HepG2 (cell line): ENCODE results near the gene MED15. TPM values are rescaled to one million over a fixed set of nuclear protein-coding genes. Genes with fewer than 3 reads are reported as not detected.

Experiments used
- ARNTL ChIP-seq: sonication (generic); formaldehyde crosslinking; IDR thresholded peaks from 2 replicates; pipeline ENCODE4 v1.4.0; 2020; ENCODE audit warnings: mild to moderate bottlenecking, missing genetic modification reagents
- CBX2 ChIP-seq, 2 experiments: fragments of 200-600 bp in 1 of 2; sonication (generic); formaldehyde crosslinking in 1 of 2; IDR thresholded peaks; 2 replicates each; pipeline versions ENCODE4 v1.7.0 to v1.8.1; 2018 to 2022; ENCODE audit warnings: low read depth in 2 of 2, low read length in 1 of 2, mild to moderate bottlenecking in 1 of 2, missing genetic modification reagents in 1 of 2
- MAFF ChIP-seq: IDR thresholded peaks from 2 replicates; pipeline ENCODE4 v1.6.1; 2011; ENCODE audit warnings: low read depth, low read length, improper control_type of control experiment
- TARDBP ChIP-seq: sonication (generic); formaldehyde crosslinking; IDR thresholded peaks from 2 replicates; pipeline ENCODE4 v1.8.0; 2022; ENCODE audit warnings: mild to moderate bottlenecking, missing genetic modification reagents
- ZNF431 ChIP-seq: sonication (generic); formaldehyde crosslinking; IDR thresholded peaks from 2 replicates; pipeline ENCODE4 v1.9.0; 2022; ENCODE audit warnings: missing genetic modification reagents, low read depth, mild to moderate bottlenecking, borderline replicate concordance
- ZNF644 ChIP-seq: IDR thresholded peaks from 2 replicates; pipeline ENCODE4 v1.6.1; 2016; ENCODE audit warnings: low read depth
- polyA plus RNA-seq, 8 experiments: library from polyadenylated mRNA; depleted of rRNA in 3 of 8; stranded (reverse) in 7 of 8; unstranded in 1 of 8; fragments of >200 nt; fragmentation: Illumina TruSeq in 4 of 8; extraction: Trizol in 4 of 8; gene quantifications; 2 replicates each; pipeline versions ENCODE4 v1.2.1 to v1.2.3, GENCODE V29; 2011 to 2016; ENCODE audit warnings: low read depth in 4 of 8, missing spikeins in 1 of 8, mixed read lengths in 1 of 8; ENCODE audit not compliant: insufficient read depth in 1 of 8
- total RNA-seq, 5 experiments: library from RNA; depleted of rRNA; stranded (reverse); fragments of >200 nt; fragmentation: Illumina TruSeq; extraction: Trizol; gene quantifications; 2 replicates each; pipeline ENCODE4 v1.2.3, GENCODE V29; 2016; ENCODE audit warnings: low read depth in 1 of 5
- TF ChIP-seq, protein P1 (sequence below): sonication (generic); formaldehyde crosslinking; IDR thresholded peaks from 2 replicates; pipeline ENCODE4 v1.4.0; 2020; ENCODE audit warnings: missing genetic modification reagents
- TF ChIP-seq, protein P2 (sequence below): sonication (generic); formaldehyde crosslinking; IDR thresholded peaks from 2 replicates; pipeline ENCODE4 v1.5.1; 2020; ENCODE audit warnings: mild to moderate bottlenecking, moderate library complexity, missing genetic modification reagents
- TF ChIP-seq, protein P3 (sequence below): sonication (generic); formaldehyde crosslinking; IDR thresholded peaks from 2 replicates; pipeline ENCODE4 v1.5.1; 2020; ENCODE audit warnings: mild to moderate bottlenecking, missing genetic modification reagents, borderline replicate concordance

The MED15 gene
- total and polyA plus RNA-seq, 2 of the 13 experiments (the other 11 are each of a cell fraction or from before 2014, with no cell fraction given) = 14.3 to 27.0 TPM

DNA sequence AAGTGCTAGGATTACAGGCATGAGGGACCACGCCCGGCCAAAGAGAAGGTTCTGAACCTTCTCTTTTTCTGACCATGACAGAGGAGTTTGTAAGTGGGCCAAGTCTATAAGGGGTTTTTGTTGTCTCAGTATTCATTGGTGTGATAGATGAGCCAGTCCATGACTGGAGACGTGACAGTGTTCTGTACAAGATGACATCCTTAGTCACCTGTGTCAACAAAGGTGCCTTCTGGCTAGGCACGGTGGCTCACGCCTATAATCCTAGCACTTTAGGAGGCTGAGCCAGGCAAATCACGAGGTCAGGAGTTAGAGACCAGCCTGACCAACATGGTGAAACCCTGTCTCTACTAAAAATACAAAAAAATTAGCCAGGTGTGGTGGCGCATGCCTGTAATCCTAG is 7.6 kb upstream of the MED15 start (continued):
- TF ChIP-seq, protein P1, sequence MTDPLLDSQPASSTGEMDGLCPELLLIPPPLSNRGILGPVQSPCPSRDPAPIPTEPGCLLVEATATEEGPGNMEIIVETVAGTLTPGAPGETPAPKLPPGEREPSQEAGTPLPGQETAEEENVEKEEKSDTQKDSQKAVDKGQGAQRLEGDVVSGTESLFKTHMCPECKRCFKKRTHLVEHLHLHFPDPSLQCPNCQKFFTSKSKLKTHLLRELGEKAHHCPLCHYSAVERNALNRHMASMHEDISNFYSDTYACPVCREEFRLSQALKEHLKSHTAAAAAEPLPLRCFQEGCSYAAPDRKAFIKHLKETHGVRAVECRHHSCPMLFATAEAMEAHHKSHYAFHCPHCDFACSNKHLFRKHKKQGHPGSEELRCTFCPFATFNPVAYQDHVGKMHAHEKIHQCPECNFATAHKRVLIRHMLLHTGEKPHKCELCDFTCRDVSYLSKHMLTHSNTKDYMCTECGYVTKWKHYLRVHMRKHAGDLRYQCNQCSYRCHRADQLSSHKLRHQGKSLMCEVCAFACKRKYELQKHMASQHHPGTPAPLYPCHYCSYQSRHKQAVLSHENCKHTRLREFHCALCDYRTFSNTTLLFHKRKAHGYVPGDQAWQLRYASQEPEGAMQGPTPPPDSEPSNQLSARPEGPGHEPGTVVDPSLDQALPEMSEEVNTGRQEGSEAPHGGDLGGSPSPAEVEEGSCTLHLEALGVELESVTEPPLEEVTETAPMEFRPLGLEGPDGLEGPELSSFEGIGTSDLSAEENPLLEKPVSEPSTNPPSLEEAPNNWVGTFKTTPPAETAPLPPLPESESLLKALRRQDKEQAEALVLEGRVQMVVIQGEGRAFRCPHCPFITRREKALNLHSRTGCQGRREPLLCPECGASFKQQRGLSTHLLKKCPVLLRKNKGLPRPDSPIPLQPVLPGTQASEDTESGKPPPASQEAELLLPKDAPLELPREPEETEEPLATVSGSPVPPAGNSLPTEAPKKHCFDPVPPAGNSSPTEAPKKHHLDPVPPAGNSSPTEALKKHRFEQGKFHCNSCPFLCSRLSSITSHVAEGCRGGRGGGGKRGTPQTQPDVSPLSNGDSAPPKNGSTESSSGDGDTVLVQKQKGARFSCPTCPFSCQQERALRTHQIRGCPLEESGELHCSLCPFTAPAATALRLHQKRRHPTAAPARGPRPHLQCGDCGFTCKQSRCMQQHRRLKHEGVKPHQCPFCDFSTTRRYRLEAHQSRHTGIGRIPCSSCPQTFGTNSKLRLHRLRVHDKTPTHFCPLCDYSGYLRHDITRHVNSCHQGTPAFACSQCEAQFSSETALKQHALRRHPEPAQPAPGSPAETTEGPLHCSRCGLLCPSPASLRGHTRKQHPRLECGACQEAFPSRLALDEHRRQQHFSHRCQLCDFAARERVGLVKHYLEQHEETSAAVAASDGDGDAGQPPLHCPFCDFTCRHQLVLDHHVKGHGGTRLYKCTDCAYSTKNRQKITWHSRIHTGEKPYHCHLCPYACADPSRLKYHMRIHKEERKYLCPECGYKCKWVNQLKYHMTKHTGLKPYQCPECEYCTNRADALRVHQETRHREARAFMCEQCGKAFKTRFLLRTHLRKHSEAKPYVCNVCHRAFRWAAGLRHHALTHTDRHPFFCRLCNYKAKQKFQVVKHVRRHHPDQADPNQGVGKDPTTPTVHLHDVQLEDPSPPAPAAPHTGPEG = no peak
- TF ChIP-seq, protein P2, sequence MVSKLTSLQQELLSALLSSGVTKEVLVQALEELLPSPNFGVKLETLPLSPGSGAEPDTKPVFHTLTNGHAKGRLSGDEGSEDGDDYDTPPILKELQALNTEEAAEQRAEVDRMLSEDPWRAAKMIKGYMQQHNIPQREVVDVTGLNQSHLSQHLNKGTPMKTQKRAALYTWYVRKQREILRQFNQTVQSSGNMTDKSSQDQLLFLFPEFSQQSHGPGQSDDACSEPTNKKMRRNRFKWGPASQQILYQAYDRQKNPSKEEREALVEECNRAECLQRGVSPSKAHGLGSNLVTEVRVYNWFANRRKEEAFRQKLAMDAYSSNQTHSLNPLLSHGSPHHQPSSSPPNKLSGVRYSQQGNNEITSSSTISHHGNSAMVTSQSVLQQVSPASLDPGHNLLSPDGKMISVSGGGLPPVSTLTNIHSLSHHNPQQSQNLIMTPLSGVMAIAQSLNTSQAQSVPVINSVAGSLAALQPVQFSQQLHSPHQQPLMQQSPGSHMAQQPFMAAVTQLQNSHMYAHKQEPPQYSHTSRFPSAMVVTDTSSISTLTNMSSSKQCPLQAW (CRISPR knock-in tag) = no peak
- TF ChIP-seq ZNF644 (no peak), CBX2 (IDR thresholded peaks at IDR 0.05; ENCODE audit: low read depth, low read length) (no peak), CBX2 (CRISPR knock-in tag; IDR thresholded peaks at IDR 0.05; ENCODE audit: low read depth) (no peak), ARNTL (CRISPR knock-in tag) (no peak), ZNF431 (CRISPR knock-in tag) (no peak), TARDBP (no peak), MAFF (no peak)
- TF ChIP-seq, protein P3, sequence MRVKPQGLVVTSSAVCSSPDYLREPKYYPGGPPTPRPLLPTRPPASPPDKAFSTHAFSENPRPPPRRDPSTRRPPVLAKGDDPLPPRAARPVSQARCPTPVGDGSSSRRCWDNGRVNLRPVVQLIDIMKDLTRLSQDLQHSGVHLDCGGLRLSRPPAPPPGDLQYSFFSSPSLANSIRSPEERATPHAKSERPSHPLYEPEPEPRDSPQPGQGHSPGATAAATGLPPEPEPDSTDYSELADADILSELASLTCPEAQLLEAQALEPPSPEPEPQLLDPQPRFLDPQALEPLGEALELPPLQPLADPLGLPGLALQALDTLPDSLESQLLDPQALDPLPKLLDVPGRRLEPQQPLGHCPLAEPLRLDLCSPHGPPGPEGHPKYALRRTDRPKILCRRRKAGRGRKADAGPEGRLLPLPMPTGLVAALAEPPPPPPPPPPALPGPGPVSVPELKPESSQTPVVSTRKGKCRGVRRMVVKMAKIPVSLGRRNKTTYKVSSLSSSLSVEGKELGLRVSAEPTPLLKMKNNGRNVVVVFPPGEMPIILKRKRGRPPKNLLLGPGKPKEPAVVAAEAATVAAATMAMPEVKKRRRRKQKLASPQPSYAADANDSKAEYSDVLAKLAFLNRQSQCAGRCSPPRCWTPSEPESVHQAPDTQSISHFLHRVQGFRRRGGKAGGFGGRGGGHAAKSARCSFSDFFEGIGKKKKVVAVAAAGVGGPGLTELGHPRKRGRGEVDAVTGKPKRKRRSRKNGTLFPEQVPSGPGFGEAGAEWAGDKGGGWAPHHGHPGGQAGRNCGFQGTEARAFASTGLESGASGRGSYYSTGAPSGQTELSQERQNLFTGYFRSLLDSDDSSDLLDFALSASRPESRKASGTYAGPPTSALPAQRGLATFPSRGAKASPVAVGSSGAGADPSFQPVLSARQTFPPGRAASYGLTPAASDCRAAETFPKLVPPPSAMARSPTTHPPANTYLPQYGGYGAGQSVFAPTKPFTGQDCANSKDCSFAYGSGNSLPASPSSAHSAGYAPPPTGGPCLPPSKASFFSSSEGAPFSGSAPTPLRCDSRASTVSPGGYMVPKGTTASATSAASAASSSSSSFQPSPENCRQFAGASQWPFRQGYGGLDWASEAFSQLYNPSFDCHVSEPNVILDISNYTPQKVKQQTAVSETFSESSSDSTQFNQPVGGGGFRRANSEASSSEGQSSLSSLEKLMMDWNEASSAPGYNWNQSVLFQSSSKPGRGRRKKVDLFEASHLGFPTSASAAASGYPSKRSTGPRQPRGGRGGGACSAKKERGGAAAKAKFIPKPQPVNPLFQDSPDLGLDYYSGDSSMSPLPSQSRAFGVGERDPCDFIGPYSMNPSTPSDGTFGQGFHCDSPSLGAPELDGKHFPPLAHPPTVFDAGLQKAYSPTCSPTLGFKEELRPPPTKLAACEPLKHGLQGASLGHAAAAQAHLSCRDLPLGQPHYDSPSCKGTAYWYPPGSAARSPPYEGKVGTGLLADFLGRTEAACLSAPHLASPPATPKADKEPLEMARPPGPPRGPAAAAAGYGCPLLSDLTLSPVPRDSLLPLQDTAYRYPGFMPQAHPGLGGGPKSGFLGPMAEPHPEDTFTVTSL (CRISPR knock-in tag) = no peak
